ENCODE measurements around the gene NKX1-2.

GRCh38 chr10:124468624-124469023 lies 18.8 kb upstream of the NKX1-2 start:
- no peak for TF ChIP-seq HOXA7 (CRISPR knock-in tag; IDR thresholded peaks at IDR 0.05)
- TF ChIP-seq EP300 (IDR thresholded peaks at IDR 0.05) = no peak
- no peak for TF ChIP-seq CTCF (IDR thresholded peaks at IDR 0.05)
- no peak for TF ChIP-seq CEBPB (IDR thresholded peaks at IDR 0.05)
- TF ChIP-seq REST (IDR thresholded peaks at IDR 0.05) = no peak
